GM15510 (cell line): Measurements from ENCODE around the gene PMPCB.
A peak's percentile ranks its signal among the peaks of the same experiment; 100 is the strongest.

Source experiments
- POLR2A ChIP-seq: IDR thresholded peaks from 3 replicates; pipeline ENCODE4 v1.6.1; 2011; ENCODE audit warnings: borderline replicate concordance; ENCODE audit not compliant: insufficient read length; ENCODE audit errors: extremely low read depth

PMPCB gene

GRCh38 chr7:103296901-103297836, at the start of gene PMPCB:
Gene PMPCB (plus strand): TSS chr7:103297435. CDS start chr7:103297460, 25 bp downstream.
- peak; percentile 81 for TF ChIP-seq POLR2A

GRCh38 chr7:103279963-103280802, 17.1 kb upstream of the PMPCB start:
- peak; percentile 40 for TF ChIP-seq POLR2A

- no peak for TF ChIP-seq POLR2A
Observed at GRCh38 chr7:103292122-103292521, 5.1 kb upstream of the PMPCB start.

- no peak for TF ChIP-seq POLR2A
Observed at GRCh38 chr7:103293526-103293925, 3.7 kb upstream of the PMPCB start.

GRCh38 chr7:103297837-103298179, 573 bp downstream of the PMPCB start:
- no peak for TF ChIP-seq POLR2A

GRCh38 chr7:103299660-103300059, 2.4 kb downstream of the PMPCB start:
- no peak for TF ChIP-seq POLR2A

- TF ChIP-seq POLR2A, result no peak
Observed at GRCh38 chr7:103301441-103301840, 4.2 kb downstream of the PMPCB start.

- no peak for TF ChIP-seq POLR2A
Observed at GRCh38 chr7:103307503-103308231, 10.4 kb downstream of the PMPCB start.

- TF ChIP-seq POLR2A, result no peak
Observed at GRCh38 chr7:103314852-103315251, 17.6 kb downstream of the PMPCB start.

- no peak for TF ChIP-seq POLR2A
Observed at GRCh38 chr7:103316380-103316941, 19.2 kb downstream of the PMPCB start.

GRCh38 chr7:103317009-103317408, 19.8 kb downstream of the PMPCB start:
- TF ChIP-seq POLR2A, result no peak

- no peak for TF ChIP-seq POLR2A
Observed at GRCh38 chr7:103325744-103326143, 28.5 kb downstream of the PMPCB start.

- no peak for TF ChIP-seq POLR2A
Observed at GRCh38 chr7:103336761-103337160, 39.5 kb downstream of the PMPCB start.

GRCh38 chr7:103338864-103339263, 41.6 kb downstream of the PMPCB start:
- TF ChIP-seq POLR2A, result no peak
